NK-92 (cell line): Measurements from ENCODE around the gene ADCY1.

Experiments used
- DNase-seq: peaks from one replicate; lab custom pipeline; 2025; ENCODE audit not compliant: unreplicated experiment; lab: John Stamatoyannopoulos, UW

Gene ADCY1

DNA sequence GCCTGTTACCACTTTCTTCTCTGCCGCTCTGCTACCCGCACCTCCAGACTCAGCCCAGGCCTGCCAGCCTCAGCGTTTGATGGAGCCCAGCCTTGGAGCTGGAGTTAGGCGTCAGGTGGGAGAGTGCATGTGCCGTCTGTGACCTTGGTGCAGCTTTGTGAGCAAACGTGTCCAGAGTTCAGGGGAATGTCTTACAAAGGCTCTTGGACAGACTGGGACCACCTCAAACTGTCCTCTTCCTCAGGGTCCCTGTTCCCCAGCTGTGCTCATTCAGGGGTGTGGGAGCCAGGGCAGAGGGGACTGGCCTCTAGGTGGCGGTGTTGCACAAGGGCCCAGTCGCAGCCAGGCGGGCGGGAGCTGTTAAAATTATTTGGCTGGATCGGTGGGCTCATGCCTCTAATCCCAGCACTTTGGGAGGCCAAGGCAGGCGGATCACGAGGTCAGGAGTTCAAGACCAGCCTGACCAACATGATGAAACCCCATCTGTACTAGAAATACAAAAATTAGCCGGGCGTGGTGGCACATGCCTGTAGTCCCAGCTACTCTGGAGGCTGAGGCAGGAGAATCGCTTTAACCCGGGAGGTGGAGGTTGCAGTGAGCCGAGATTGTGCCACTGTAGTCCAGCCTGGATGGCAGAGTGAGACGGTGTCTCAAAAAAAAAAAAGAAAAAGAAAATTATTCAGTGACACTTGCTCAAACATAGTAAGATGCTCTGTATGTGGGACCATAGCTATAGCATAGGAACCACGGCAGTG is 89.2 kb downstream of the ADCY1 start:
- DNase-seq, result no peak

DNA sequence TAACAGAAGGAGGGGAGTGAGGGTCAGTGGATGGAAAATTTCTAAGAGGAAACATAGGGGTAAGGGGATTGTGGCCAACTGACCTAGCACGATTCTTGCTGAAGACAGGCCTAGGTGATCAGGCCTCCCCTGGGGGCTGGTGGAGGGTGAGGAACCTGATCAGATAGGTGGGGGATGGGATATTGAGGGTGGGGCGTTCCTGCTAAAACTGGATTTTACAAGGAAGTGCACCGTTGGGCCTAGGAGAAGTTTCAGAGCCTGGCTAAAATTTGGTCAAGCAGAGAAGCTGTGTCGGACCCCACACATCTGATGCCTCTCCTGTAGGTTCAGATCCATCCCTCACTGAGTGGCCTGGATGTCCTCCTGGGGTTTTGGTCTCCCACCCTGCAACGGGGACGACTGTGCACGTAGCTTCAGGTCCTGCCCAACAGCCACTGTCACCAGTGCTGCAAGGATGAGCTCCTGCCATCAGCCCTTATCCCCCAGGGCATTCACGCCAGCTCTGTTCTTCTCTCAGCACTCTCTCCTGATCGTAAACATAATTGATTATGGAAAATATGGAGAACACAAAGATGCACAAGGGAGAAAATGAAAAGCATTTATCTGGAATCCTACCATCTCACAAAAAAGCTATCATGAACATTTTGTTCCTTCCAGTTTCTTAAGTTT is 89.9 kb downstream of the ADCY1 start:
- no peak for DNase-seq

DNA sequence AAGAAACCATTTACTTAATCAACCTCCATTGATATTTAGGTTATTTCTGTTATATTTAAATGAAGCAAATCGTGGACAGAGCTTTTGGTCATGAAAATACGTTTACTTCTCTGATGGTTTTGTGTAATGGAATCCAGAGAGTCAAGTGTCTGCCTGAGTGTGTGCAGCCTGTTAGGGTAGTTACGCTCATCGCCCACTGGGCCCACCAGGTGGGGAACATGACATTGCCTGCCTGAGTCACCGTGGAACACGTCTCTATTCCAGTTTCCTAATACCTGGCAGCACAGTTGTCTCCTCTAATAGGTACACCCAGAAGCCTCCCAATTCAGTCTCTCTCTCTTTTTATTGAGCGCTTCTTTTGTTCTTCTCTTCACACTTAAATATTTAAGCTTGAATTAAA is 91.0 kb downstream of the ADCY1 start:
- no peak for DNase-seq

- no peak for DNase-seq
Observed at GRCh38 chr7:45670227-45670626, 96.1 kb downstream of the ADCY1 start.

- DNase-seq, result no peak
Observed at GRCh38 chr7:45670717-45671116, 96.5 kb downstream of the ADCY1 start.

DNA sequence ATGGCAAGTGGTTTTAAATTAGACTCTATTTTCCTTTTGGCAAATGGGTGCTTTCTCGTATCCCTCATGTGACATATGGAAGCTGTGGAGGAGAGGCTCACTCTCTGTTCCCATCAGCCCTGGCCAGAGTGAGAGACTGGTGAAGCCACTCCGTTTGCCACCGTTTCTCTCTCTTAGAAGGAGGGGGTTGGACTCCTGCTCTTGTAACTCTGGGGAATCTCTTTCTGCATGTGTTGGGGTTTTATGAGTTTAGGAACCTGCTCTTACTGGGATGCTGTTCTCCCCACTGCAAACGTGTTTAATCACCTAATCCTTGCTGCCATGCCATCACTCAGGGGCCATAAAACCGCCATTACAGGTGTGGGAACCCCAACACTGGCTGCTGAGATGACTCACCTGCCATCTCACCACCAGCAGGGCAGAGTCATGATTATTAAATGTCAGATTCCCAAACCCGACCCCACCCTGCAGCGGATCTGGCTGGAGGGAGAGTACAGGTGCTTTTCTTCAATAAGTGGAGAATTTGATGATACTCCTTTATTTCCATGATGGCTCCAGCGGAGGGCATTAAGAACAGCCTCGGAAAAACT is 103.2 kb downstream of the ADCY1 start:
- no peak for DNase-seq

GRCh38 chr7:45679516-45679915 is 105.3 kb downstream of the ADCY1 start:
- no peak for DNase-seq

DNA sequence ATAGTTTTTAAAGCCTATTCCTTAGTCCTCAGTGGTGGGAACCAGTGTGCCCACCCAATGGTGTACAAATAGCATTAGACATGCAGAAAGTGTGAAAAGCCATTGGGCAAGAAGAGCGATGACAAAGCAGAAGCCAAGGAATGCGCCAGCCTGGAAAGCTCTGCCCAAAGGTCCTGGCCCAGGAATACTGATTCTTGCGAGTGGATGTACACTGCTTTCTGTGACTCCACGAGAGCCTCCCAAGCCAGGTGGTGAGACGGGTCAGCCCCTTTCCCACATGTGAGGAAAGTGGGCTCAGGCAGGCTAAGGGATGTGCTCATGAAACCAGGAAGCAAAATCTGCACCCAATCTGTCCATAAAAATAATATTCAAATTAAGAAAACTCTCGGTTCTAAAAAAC is 106.6 kb downstream of the ADCY1 start:
- no peak for DNase-seq

- DNase-seq, result no peak
Observed at GRCh38 chr7:45681596-45682357, 107.6 kb downstream of the ADCY1 start.

- DNase-seq, result no peak
Observed at GRCh38 chr7:45682358-45682735, 108.2 kb downstream of the ADCY1 start.

DNA sequence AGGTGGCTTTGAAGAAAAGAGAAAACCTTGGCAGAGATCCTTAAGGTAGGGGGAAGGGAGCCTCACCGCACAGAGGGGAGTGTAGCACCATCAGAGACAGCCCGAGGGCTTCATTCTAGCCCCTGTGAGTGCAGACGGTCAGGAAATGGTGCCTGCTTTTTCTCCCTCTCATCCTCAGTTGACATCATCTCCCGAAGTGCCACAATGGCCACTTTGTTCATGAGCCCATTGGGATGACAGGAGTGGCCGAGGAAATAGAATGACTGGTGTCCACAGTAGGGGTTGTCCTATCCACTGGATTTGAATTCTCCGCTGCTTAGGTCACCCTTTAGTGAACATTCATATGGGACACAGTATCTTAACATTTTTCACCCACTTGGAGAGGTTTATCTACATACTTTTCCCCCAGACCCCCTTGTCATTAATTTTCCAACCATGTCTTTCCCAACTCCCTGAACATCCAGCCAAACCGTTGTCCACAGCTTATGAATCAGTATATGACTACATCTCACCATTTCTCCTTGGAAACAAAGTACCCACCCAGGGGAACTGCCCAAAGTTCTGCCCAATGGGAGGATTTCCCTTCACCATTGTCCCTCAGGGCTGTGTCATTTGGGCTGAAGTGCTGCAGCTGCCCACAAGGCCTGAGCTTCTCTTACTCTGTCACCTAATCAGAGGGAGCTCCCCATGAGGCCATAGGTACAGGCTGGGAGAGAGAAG is 108.8 kb downstream of the ADCY1 start:
- no peak for DNase-seq

DNA sequence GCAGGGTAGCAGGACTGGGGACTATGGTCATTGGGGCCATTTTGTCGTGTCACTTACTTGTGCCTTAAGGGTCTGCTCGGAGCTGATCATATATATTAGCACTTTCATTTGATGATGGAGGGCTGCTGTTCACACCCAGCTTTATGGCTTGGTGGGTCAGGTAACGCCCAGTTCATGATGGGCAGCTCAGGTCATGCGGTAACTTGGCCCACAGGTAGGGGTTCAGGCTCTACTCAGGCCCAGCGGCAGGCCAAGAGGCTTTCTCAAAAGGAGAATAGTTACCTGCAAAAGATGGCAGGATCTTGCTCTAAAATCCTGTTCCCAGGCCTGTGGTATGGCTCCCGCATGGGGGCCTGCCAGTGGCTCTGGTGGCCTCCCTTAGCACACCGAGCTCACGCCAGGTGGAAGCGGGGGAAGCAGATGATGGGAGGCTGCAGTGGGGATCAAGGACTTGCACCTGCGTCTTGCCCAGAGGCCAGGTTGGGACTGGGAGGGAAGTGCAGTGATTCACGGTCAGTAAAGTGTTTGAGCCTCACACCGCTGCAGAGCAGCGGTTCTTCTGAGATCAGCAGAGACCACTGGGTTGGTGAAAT is 109.5 kb downstream of the ADCY1 start:
- no peak for DNase-seq

GRCh38 chr7:45684910-45685618 is 110.9 kb downstream of the ADCY1 start:
- DNase-seq, result no peak

- no peak for DNase-seq
Observed at GRCh38 chr7:45685619-45686240, 111.6 kb downstream of the ADCY1 start.

- no peak for DNase-seq
Observed at GRCh38 chr7:45686441-45687184, 112.4 kb downstream of the ADCY1 start.

DNA sequence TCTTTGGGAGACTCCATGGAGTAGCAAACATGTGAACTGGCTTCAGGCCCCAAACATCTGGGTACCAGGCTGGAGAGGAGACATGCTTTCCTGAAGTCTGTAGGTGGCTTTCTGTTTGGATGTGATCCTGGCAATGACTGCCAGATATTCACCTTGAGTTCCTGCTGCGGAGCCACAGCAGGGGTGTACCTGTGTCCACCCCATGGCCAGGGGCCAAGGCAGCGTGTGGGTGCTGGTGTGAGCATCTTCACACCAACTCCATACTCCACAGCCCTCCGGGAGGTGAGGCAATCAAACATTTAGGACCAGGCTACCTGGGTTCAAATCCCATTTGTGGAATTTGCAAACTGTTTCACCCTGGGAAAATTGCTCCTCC is 113.0 kb downstream of the ADCY1 start:
- DNase-seq, result no peak

DNA sequence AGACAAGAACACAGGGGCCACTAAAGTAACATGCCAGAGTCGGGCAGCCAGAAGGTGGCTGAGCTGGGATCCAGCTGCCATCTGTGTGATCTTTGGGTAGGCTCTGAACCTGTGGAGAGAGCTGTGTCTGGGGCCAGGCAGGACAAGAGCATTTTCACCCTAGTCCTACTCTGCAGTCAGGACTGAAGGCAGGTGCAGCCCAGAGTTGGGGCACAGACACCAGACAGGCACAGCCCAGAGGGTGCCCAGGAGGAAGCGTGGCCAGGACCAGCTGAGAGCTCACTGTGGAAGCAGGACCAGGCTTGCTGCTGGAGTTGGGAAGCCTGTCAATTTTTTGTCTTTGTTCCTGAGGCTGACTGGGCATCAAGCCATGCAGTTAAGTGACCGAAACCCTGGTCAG is 113.6 kb downstream of the ADCY1 start:
- no peak for DNase-seq

- no peak for DNase-seq
Observed at GRCh38 chr7:45688382-45688781, 114.2 kb downstream of the ADCY1 start.
